Stimulated activated CD4-positive, alpha-beta T cell treated with anti-CD3 and anti-CD28 coated beads, Interleukin-12 subunit alpha, Interleukin-12 subunit beta, amount 100 ng/mL, for 24 hours (primary cell): ENCODE measurements around the gene IL18RAP.
A peak's percentile ranks its signal among the peaks of the same experiment; 100 is the strongest.

Experiments used
- DNase-seq, 2 experiments: peaks; one replicate each; pipeline ENCODE4 v3.0.0-alpha.2; 2020; ENCODE audit warnings: low read depth in 2 of 2

IL18RAP gene

GRCh38 chr2:102453501-102453900 lies 30.5 kb downstream of the IL18RAP start:
- no peak for DNase-seq

GRCh38 chr2:102455061-102455670 lies 32.2 kb downstream of the IL18RAP start:
- no peak for DNase-seq

GRCh38 chr2:102460467-102460866 lies 37.5 kb downstream of the IL18RAP start:
- DNase-seq: no peak

GRCh38 chr2:102461188-102461587 lies 38.2 kb downstream of the IL18RAP start:
- DNase-seq: no peak

- no peak for DNase-seq
These were observed 40.2 kb downstream of the IL18RAP start for GRCh38 chr2:102463160-102463559.

- DNase-seq: no peak
These were observed 47.2 kb downstream of the IL18RAP start for GRCh38 chr2:102470168-102470567.

- peak; percentile 13 to 55 for DNase-seq
These were observed 50.1 kb downstream of the IL18RAP start, which contains the start of gene SLC9A4 for GRCh38 chr2:102473020-102473419. SLC9A4 (plus strand) TSS chr2:102473226; CDS start chr2:102473760, 534 bp downstream.

- no peak for DNase-seq
These were observed 50.7 kb downstream of the IL18RAP start for GRCh38 chr2:102473631-102474030.

- DNase-seq: no peak
These were observed 51.8 kb downstream of the IL18RAP start for GRCh38 chr2:102474785-102475184.

- no peak for DNase-seq
These were observed 55.9 kb downstream of the IL18RAP start for GRCh38 chr2:102478686-102479470.

GRCh38 chr2:102480285-102481195 lies 57.6 kb downstream of the IL18RAP start:
- DNase-seq: no peak

- no peak for DNase-seq
These were observed 59.0 kb downstream of the IL18RAP start for GRCh38 chr2:102481931-102482330.

- DNase-seq: no peak
These were observed 60.1 kb downstream of the IL18RAP start for GRCh38 chr2:102483086-102483485.

- DNase-seq: no peak
These were observed 61.5 kb downstream of the IL18RAP start for GRCh38 chr2:102484310-102485061.

- DNase-seq: no peak
These were observed 62.3 kb downstream of the IL18RAP start for GRCh38 chr2:102485147-102485785.

GRCh38 chr2:102486941-102487702 lies 64.2 kb downstream of the IL18RAP start:
- DNase-seq: no peak

- DNase-seq: no peak
These were observed 65.0 kb downstream of the IL18RAP start for GRCh38 chr2:102487761-102488462.

GRCh38 chr2:102489646-102490045 lies 66.7 kb downstream of the IL18RAP start:
- DNase-seq: no peak

GRCh38 chr2:102492006-102492405 lies 69.0 kb downstream of the IL18RAP start:
- no peak for DNase-seq

- DNase-seq: no peak
These were observed 71.6 kb downstream of the IL18RAP start for GRCh38 chr2:102494570-102494969.
